Endothelial cell of umbilical vein (primary cell): Measurements from ENCODE around the gene ALDH3B2. TPM values are rescaled to one million over a fixed set of nuclear protein-coding genes. Genes with fewer than 3 reads are reported as not detected.
A peak's percentile ranks its signal among the peaks of the same experiment; 100 is the strongest.

Source experiments
- BruUV-seq: library from RNA; stranded (reverse); fragments of 400-500 nt; replicated peaks from 2 replicates; lab custom pipeline; 2021; lab: Mats Ljungman, UMichigan
- CTCF ChIA-PET: fragments of 300-600, 350-600 bp; sonication (Branson Sonifier 250); formaldehyde crosslinking; loops from one replicate; lab custom pipeline; 2021; ENCODE audit warnings: antibody characterized with exemption, inconsistent platforms; lab: Charles Lee
- POLR2A ChIA-PET: fragments of 300-600, 350-600 bp; sonication (Branson Sonifier 250); formaldehyde crosslinking; loops from one replicate; lab custom pipeline; 2021; ENCODE audit warnings: antibody characterized with exemption, inconsistent platforms; lab: Charles Lee
- DNase-seq: peaks from one replicate; pipeline ENCODE4 v3.0.0-alpha.2; 2011; ENCODE audit warnings: low read depth, low spot score
- FAIRE-seq: peaks from 2 replicates; lab custom pipeline; 2011; peaks lifted over from hg19 to GRCh38; lab: Jason Lieb, UNC
- H2AFZ ChIP-seq: 2 replicates; pipeline ENCODE4 v1.6.0; 2012; ENCODE audit warnings: low read depth, low read length, control low read depth, inconsistent platforms
- H3K27ac ChIP-seq: 2 replicates; pipeline ENCODE4 v1.5.1; 2011; ENCODE audit warnings: low read depth, mild to moderate bottlenecking, control low read depth, low read length, moderate library complexity; ENCODE audit not compliant: insufficient read depth
- H3K27me3 ChIP-seq, 2 experiments: 2 replicates each; pipeline versions ENCODE4 v1.6.0 to v1.6.1; 2011; ENCODE audit warnings: low read length in 2 of 2, mixed read lengths in 1 of 2; ENCODE audit not compliant: control insufficient read depth in 2 of 2, insufficient read depth in 2 of 2
- H3K36me3 ChIP-seq, 2 experiments: 2 replicates in 1 of 2; 3 replicates in 1 of 2; pipeline ENCODE4 v1.5.1; 2011; ENCODE audit warnings: low read length in 2 of 2, mild to moderate bottlenecking in 1 of 2, moderate library complexity in 1 of 2; ENCODE audit not compliant: control insufficient read depth in 2 of 2, insufficient read depth in 2 of 2; ENCODE audit errors: extremely low read depth in 1 of 2
- H3K4me1 ChIP-seq: 3 replicates; pipeline ENCODE4 v1.5.1; 2011; ENCODE audit warnings: mild to moderate bottlenecking, low read length; ENCODE audit not compliant: control insufficient read depth, insufficient read depth; ENCODE audit errors: extremely low read depth
- H3K4me2 ChIP-seq: 2 replicates; pipeline ENCODE4 v1.6.1; 2011; ENCODE audit warnings: low read length, control low read depth, mixed read lengths; ENCODE audit not compliant: insufficient read depth
- H3K4me3 ChIP-seq, 3 experiments: fragments of 200-600 bp in 1 of 3; sonication (generic), shearing (Covaris generic) in 1 of 3; replicated peaks in 1 of 3; 2 replicates each; pipeline ENCODE4 v1.5.1; 2011 to 2016; ENCODE audit warnings: control low read depth in 3 of 3, low read length in 3 of 3, mild to moderate bottlenecking in 2 of 3, inconsistent platforms in 1 of 3, low read depth in 1 of 3, moderate library complexity in 1 of 3; ENCODE audit not compliant: insufficient read depth in 1 of 3
- H3K79me2 ChIP-seq: 2 replicates; pipeline ENCODE4 v1.6.0; 2012; ENCODE audit warnings: low read length, inconsistent platforms; ENCODE audit not compliant: control insufficient read depth, insufficient read depth
- H3K9ac ChIP-seq: replicated peaks from 2 replicates; pipeline ENCODE3; 2011; ENCODE audit warnings: low read length, control low read depth; ENCODE audit not compliant: insufficient read depth; ENCODE audit errors: extremely low read depth
- H3K9me1 ChIP-seq: replicated peaks from 3 replicates; pipeline ENCODE4 v1.6.0; 2011; ENCODE audit warnings: mild to moderate bottlenecking, low read length; ENCODE audit not compliant: control insufficient read depth, insufficient read depth; ENCODE audit errors: extremely low read depth
- H3K9me3 ChIP-seq: replicated peaks from 2 replicates; pipeline ENCODE4 v1.5.1; 2012; ENCODE audit warnings: low read length, inconsistent platforms; ENCODE audit not compliant: control insufficient read depth, insufficient read depth
- H4K20me1 ChIP-seq: replicated peaks from 2 replicates; pipeline ENCODE3; 2011; ENCODE audit warnings: mild to moderate bottlenecking, low read length; ENCODE audit not compliant: control insufficient read depth, insufficient read depth; ENCODE audit errors: extremely low read depth
- CTCF ChIP-seq, 2 donors: IDR thresholded peaks; 1 replicate in 1 of 2; 2 replicates in 1 of 2; pipeline ENCODE4 v1.5.1; 2011; ENCODE audit warnings: low read length in 2 of 2, mild to moderate bottlenecking in 2 of 2, moderate library complexity in 2 of 2, control low read depth in 1 of 2, inconsistent platforms in 1 of 2, low read depth in 1 of 2; ENCODE audit not compliant: insufficient read depth in 1 of 2; ENCODE audit errors: extremely low read depth in 1 of 2
- EZH2 ChIP-seq: IDR thresholded peaks from 2 replicates; pipeline ENCODE4 v1.6.1; 2012; ENCODE audit warnings: borderline replicate concordance, low read depth, mild to moderate bottlenecking, moderate library complexity, low read length, inconsistent platforms; ENCODE audit not compliant: severe bottlenecking
- GATA2 ChIP-seq: IDR thresholded peaks from 2 replicates; pipeline ENCODE4 v1.7.0; 2011; ENCODE audit warnings: low read depth, mild to moderate bottlenecking, moderate library complexity, mixed read lengths, low read length; ENCODE audit not compliant: insufficient read length, insufficient read depth
- MAX ChIP-seq: IDR thresholded peaks from 2 replicates; pipeline ENCODE4 v1.6.1; 2011; ENCODE audit not compliant: insufficient read depth, insufficient read length
- MYC ChIP-seq: IDR thresholded peaks from one replicate; pipeline ENCODE4 v1.6.1; 2011; ENCODE audit warnings: mild to moderate bottlenecking, low read depth, low read length
- POLR2A ChIP-seq: IDR thresholded peaks from 2 replicates; pipeline ENCODE4 v1.6.1; 2012; ENCODE audit warnings: low read depth, mild to moderate bottlenecking, control low read depth, low read length
- POLR2AphosphoS5 ChIP-seq: IDR thresholded peaks from 2 replicates; pipeline ENCODE4 v1.6.1; 2012; ENCODE audit warnings: low read depth, mild to moderate bottlenecking, control low read depth, low read length, moderate library complexity; ENCODE audit not compliant: insufficient read depth
- dilution Hi-C: fragments of 300-500 bp; cut with MboI; formaldehyde crosslinking; loops from one replicate; pipeline ENCODE4 v1.15.0; 2019; ENCODE audit warnings: low sequenced_read_pairs; ENCODE audit not compliant: extremely low pct_ligation_motif_present
- intact Hi-C: fragments of 100-400 bp; cut with micrococcal nuclease; formaldehyde crosslinking; loops from one replicate; pipeline ENCODE4 v1.10.0; 2022
- polyA plus RNA-seq, 4 experiments: library from polyadenylated mRNA; depleted of rRNA in 3 of 4; stranded (reverse) in 3 of 4; unstranded in 1 of 4; fragments of >200 nt; gene quantifications; 2 replicates each; pipeline versions ENCODE4 v1.2.1 to v1.2.3, GENCODE V29; 2011 to 2012; ENCODE audit warnings: missing spikeins in 1 of 4
- total RNA-seq: library from RNA; stranded (reverse); gene quantifications from 2 replicates; pipeline ENCODE4 v1.2.3, GENCODE V29; 2021

Gene ALDH3B2
- total and polyA plus RNA-seq, 2 donors (not counting 3 experiments of a cell fraction or from before 2014, with no cell fraction given), result not detected

- H3K79me2 ChIP-seq, result no peaks in the 10 kb centered on the region
- no peaks in the 10 kb centered on the region for H3K4me1 ChIP-seq
- no peak overlapping the region for H3K4me2 ChIP-seq
- no peaks in the 10 kb centered on the region for H4K20me1 ChIP-seq
- intact Hi-C loops, result no loop called here
- H3K9me3 ChIP-seq, result no peaks in the 10 kb centered on the region
- dilution Hi-C loops, result no loop called here
- ChIA-PET CTCF (interaction anchor here (0.6 to 6.8 kb wide), 19 partner anchors 10 to 163 kb away, joined by 3 to 98 read pairs (median 4); partner anchors contain the start of genes ACY3, GSTP1 and NUDT8), POLR2A (no interaction called here)
- peaks cover 3 to 19% of the 10 kb centered on the region in 2 experiments for H3K36me3 ChIP-seq
- H2AFZ ChIP-seq, result no peak overlapping the region
- DNase-seq (peak; percentile 25), FAIRE-seq (no peak)
- peaks cover 14 to 21% of the 10 kb centered on the region in 2 experiments for H3K27me3 ChIP-seq
- no peaks in the 10 kb centered on the region for H3K9me1 ChIP-seq
- no peak overlapping the region for H3K27ac ChIP-seq
- H3K9ac ChIP-seq, result no peak overlapping the region
- TF ChIP-seq POLR2A (no peak), CTCF (IDR thresholded peaks at IDR 0.05; ENCODE audit: extremely low read depth in 1 of 2, insufficient read depth in 1 of 2, low read depth in 1 of 2, low read length in 2 of 2) (peak; percentile 63 to 92), EZH2 (no peak), POLR2AphosphoS5 (peak; percentile 28), MYC (no peak), GATA2 (no peak), MAX (no peak)
- no TSS peak for BruUV-seq
- no peak overlapping the region for H3K4me3 ChIP-seq
Observed at GRCh38 chr11:67613960-67614715, 60.3 kb downstream of the ALDH3B2 start.
